Mesothelial cell of epicardium (in vitro differentiated cells): Measurements from ENCODE around the gene PDS5B. TPM values are rescaled to one million over a fixed set of nuclear protein-coding genes. Genes with fewer than 3 reads are reported as not detected.

Experiments
- DNase-seq, 2 experiments: peaks; one replicate each; pipeline ENCODE4 v3.0.0; 2021; ENCODE audit warnings: low spot score in 2 of 2; ENCODE audit not compliant: unreplicated experiment in 2 of 2
- H3K27ac Mint-ChIP-seq: 2 replicates; pipeline ENCODE4 v1.8.0; 2021; ENCODE audit warnings: mixed read lengths
- H3K27me3 Mint-ChIP-seq: 2 replicates; pipeline ENCODE4 v1.8.0; 2021; ENCODE audit warnings: low read depth, mixed read lengths
- H3K36me3 Mint-ChIP-seq: 2 replicates; pipeline ENCODE4 v1.8.0; 2021; ENCODE audit warnings: mixed read lengths
- H3K4me1 Mint-ChIP-seq: 2 replicates; pipeline ENCODE4 v1.8.0; 2021; ENCODE audit warnings: mixed read lengths
- H3K4me3 Mint-ChIP-seq: 2 replicates; pipeline ENCODE4 v1.8.0; 2021; ENCODE audit warnings: mild to moderate bottlenecking, moderate library complexity, mixed read lengths
- H3K9me3 Mint-ChIP-seq: 2 replicates; pipeline ENCODE4 v1.8.0; 2021; ENCODE audit warnings: mixed read lengths
- total RNA-seq: library from RNA; stranded (reverse); gene quantifications from 3 replicates; pipeline ENCODE4 v1.2.1, GENCODE V29; 2021
- TF ChIP-seq, protein P1 (sequence below): fragments of 200-600 bp; sonication (generic); IDR thresholded peaks from one replicate; pipeline ENCODE4 v1.5.0; 2021; ENCODE audit warnings: antibody characterized with exemption; ENCODE audit not compliant: unreplicated experiment

Gene PDS5B
- total RNA-seq, 1 donor from 2014 or later, result 64.9 TPM

- Mint-ChIP-seq H3K4me1 (peaks cover 41% of the 10 kb centered on the region), H3K36me3 (peaks cover 30% of the 10 kb centered on the region), H3K27ac (peak overlapping the region; percentile 27), H3K27me3 (no peaks in the 10 kb centered on the region), H3K4me3 (no peak overlapping the region), H3K9me3 (peaks cover 10% of the 10 kb centered on the region)
- TF ChIP-seq, protein P1, sequence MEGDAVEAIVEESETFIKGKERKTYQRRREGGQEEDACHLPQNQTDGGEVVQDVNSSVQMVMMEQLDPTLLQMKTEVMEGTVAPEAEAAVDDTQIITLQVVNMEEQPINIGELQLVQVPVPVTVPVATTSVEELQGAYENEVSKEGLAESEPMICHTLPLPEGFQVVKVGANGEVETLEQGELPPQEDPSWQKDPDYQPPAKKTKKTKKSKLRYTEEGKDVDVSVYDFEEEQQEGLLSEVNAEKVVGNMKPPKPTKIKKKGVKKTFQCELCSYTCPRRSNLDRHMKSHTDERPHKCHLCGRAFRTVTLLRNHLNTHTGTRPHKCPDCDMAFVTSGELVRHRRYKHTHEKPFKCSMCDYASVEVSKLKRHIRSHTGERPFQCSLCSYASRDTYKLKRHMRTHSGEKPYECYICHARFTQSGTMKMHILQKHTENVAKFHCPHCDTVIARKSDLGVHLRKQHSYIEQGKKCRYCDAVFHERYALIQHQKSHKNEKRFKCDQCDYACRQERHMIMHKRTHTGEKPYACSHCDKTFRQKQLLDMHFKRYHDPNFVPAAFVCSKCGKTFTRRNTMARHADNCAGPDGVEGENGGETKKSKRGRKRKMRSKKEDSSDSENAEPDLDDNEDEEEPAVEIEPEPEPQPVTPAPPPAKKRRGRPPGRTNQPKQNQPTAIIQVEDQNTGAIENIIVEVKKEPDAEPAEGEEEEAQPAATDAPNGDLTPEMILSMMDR, result no peak
- no peak for DNase-seq
These were observed 147.4 kb downstream of the PDS5B start for GRCh38 chr13:32733690-32734089.

- TF ChIP-seq, protein P1, result no peak
- no peaks in the 10 kb centered on the region for H3K27me3 Mint-ChIP-seq
- DNase-seq, result no peak
- peaks cover 9% of the 10 kb centered on the region for H3K9me3 Mint-ChIP-seq
- H3K4me1 Mint-ChIP-seq, result peaks cover 41% of the 10 kb centered on the region
- no peak overlapping the region for H3K4me3 Mint-ChIP-seq
- peaks cover 27% of the 10 kb centered on the region for H3K36me3 Mint-ChIP-seq
- no peak overlapping the region for H3K27ac Mint-ChIP-seq
These were observed 148.3 kb downstream of the PDS5B start for GRCh38 chr13:32734511-32734910.

- Mint-ChIP-seq H3K27ac (peak overlapping the region; percentile 28), H3K4me1 (peaks cover 41% of the 10 kb centered on the region), H3K4me3 (no peak overlapping the region), H3K36me3 (peaks cover 15% of the 10 kb centered on the region), H3K27me3 (no peaks in the 10 kb centered on the region), H3K9me3 (no peaks in the 10 kb centered on the region)
- TF ChIP-seq, protein P1, result no peak
- no peak for DNase-seq
These were observed 149.6 kb downstream of the PDS5B start for GRCh38 chr13:32735859-32736258.

GRCh38 chr13:32736648-32737047 lies 150.4 kb downstream of the PDS5B start:
- H3K4me3 Mint-ChIP-seq, result no peak overlapping the region
- peak overlapping the region; percentile 71 for H3K27ac Mint-ChIP-seq

DNA sequence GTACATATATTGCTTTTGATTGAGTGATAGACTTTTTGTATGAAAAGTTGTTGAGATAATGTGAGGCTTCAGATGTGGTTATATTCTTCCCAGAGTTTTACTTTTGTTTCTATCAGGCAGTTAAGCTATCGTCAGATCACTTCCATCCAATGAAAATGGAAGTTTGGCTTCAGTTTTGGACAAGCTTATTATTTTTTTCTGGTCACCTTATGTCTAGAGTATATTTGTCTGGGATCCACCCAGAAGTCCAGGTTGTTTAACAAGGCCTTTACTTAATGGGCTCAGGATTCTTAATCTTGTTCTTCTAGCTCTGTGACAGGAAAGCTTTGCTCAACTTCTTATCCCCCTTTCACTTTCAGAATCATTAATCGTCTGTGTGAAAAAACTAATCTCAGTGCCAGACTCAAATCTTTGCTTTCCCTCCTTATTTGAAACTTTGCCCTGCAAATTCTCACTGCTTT lies 150.9 kb downstream of the PDS5B start:
- H3K4me3 Mint-ChIP-seq, result no peak overlapping the region
- TF ChIP-seq, protein P1, result no peak
- no peak for DNase-seq
- H3K4me1 Mint-ChIP-seq, result peaks cover 34% of the 10 kb centered on the region
- peak overlapping the region; percentile 71 for H3K27ac Mint-ChIP-seq
- no peaks in the 10 kb centered on the region for H3K27me3 Mint-ChIP-seq
- H3K36me3 Mint-ChIP-seq, result peaks cover 15% of the 10 kb centered on the region
- no peaks in the 10 kb centered on the region for H3K9me3 Mint-ChIP-seq

More at GRCh38 chr13:32736648-32737047, 150.4 kb downstream of the PDS5B start:
- Mint-ChIP-seq H3K36me3 (peaks cover 15% of the 10 kb centered on the region), H3K9me3 (no peaks in the 10 kb centered on the region), H3K27me3 (no peaks in the 10 kb centered on the region), H3K4me1 (peaks cover 36% of the 10 kb centered on the region)
- DNase-seq, result no peak
- TF ChIP-seq, protein P1, result no peak

DNA sequence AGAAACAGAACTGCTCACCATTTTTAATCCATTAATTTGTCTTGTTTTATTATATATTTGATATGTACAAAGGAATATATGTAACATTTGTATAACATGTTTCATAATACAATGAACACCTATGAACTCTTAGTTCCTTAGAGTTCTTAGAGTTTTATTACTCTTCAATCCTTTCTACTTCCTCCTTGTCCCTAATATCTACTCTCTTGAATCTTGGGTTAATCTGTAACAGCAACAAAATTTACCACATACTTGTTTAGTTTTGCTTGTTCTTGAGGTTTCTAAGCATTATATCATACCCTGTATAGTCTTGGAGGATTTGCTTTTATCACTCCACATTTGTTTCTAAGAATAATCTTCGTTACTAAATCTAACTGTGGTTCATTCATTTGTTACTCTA lies 151.4 kb downstream of the PDS5B start:
- Mint-ChIP-seq H3K27me3 (no peaks in the 10 kb centered on the region), H3K36me3 (peaks cover 16% of the 10 kb centered on the region), H3K4me3 (no peak overlapping the region), H3K9me3 (no peaks in the 10 kb centered on the region), H3K27ac (peak overlapping the region; percentile 5), H3K4me1 (peaks cover 34% of the 10 kb centered on the region)
- TF ChIP-seq, protein P1, result no peak
- DNase-seq, result no peak
